Calu3 (cell line): ENCODE measurements around the gene HSPB3. TPM values are rescaled to one million over a fixed set of nuclear protein-coding genes. Genes with fewer than 3 reads are reported as not detected.

Source experiments
- BruUV-seq: library from RNA; stranded (reverse); fragments of 400-500 nt; replicated peaks from 2 replicates; lab custom pipeline; 2021; lab: Mats Ljungman, UMichigan
- CTCF ChIA-PET: fragments of 300-600 bp; sonication (Branson Sonifier 250); formaldehyde crosslinking; loops from one replicate; lab custom pipeline; 2022; ENCODE audit warnings: antibody characterized with exemption; lab: Charles Lee
- DNase-seq: peaks from one replicate; pipeline ENCODE4 v3.0.0; 2022
- H3K27ac Mint-ChIP-seq: one replicate; pipeline ENCODE4 v1.8.0; 2022; ENCODE audit warnings: mixed read lengths; ENCODE audit not compliant: unreplicated experiment
- H3K27me3 Mint-ChIP-seq: one replicate; pipeline ENCODE4 v1.8.0; 2022; ENCODE audit warnings: mixed read lengths; ENCODE audit not compliant: unreplicated experiment
- H3K36me3 Mint-ChIP-seq: one replicate; pipeline ENCODE4 v1.8.0; 2022; ENCODE audit warnings: mild to moderate bottlenecking, moderate library complexity, mixed read lengths; ENCODE audit not compliant: insufficient read depth, unreplicated experiment
- H3K4me1 Mint-ChIP-seq: one replicate; pipeline ENCODE4 v1.8.0; 2022; ENCODE audit warnings: mild to moderate bottlenecking, low read depth, mixed read lengths; ENCODE audit not compliant: unreplicated experiment
- H3K4me3 Mint-ChIP-seq: one replicate; pipeline ENCODE4 v1.8.0; 2022; ENCODE audit warnings: mild to moderate bottlenecking, low read depth, moderate library complexity, mixed read lengths; ENCODE audit not compliant: unreplicated experiment
- H3K9me3 Mint-ChIP-seq: one replicate; pipeline ENCODE4 v1.8.0; 2022; ENCODE audit warnings: low read depth, mixed read lengths; ENCODE audit not compliant: unreplicated experiment
- intact Hi-C: fragments of 100-400 bp; cut with micrococcal nuclease; formaldehyde crosslinking; loops from one replicate; pipeline ENCODE4 v1.10.0; 2022; ENCODE audit not compliant: unreplicated experiment
- total RNA-seq: library from RNA; stranded (reverse); gene quantifications from 2 replicates; pipeline ENCODE4 v1.2.3, GENCODE V29; 2022
- TF ChIP-seq, protein P1 (sequence below): fragments of 200-600 bp; IDR thresholded peaks from one replicate; pipeline ENCODE4 v1.8.0; 2022; ENCODE audit warnings: antibody characterized with exemption; ENCODE audit not compliant: unreplicated experiment

Gene HSPB3
- total RNA-seq, 1 experiment from 2014 or later = not detected

DNA sequence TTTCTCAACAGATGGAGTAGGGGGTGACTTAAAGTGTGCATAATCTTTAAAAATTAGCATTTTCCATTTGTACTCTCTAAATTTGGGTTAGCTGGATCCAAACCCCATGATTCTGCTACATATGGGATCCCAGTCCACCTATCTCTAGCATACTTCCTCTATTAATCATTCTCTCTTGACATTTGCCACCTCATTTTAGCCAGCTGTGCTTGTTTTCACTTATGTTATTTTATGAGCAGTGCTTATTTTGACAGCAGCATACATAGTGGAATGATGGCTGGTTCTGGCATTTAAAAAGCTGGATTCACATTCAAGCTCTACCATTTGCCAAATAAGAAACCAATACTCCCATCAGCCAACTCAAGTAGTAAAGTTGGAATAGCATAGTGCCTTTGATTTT is 39.5 kb downstream of the HSPB3 start:
- CTCF ChIA-PET = no interaction called here
- TF ChIP-seq, protein P1, sequence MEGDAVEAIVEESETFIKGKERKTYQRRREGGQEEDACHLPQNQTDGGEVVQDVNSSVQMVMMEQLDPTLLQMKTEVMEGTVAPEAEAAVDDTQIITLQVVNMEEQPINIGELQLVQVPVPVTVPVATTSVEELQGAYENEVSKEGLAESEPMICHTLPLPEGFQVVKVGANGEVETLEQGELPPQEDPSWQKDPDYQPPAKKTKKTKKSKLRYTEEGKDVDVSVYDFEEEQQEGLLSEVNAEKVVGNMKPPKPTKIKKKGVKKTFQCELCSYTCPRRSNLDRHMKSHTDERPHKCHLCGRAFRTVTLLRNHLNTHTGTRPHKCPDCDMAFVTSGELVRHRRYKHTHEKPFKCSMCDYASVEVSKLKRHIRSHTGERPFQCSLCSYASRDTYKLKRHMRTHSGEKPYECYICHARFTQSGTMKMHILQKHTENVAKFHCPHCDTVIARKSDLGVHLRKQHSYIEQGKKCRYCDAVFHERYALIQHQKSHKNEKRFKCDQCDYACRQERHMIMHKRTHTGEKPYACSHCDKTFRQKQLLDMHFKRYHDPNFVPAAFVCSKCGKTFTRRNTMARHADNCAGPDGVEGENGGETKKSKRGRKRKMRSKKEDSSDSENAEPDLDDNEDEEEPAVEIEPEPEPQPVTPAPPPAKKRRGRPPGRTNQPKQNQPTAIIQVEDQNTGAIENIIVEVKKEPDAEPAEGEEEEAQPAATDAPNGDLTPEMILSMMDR = no peak
- H3K27ac Mint-ChIP-seq = no peak overlapping the region
- H3K36me3 Mint-ChIP-seq = no peaks in the 10 kb centered on the region
- no peak for DNase-seq
- intact Hi-C loops = no loop called here
- BruUV-seq = no TSS peak
- H3K4me3 Mint-ChIP-seq = no peak overlapping the region
- H3K27me3 Mint-ChIP-seq = peaks cover 53% of the 10 kb centered on the region
- no peaks in the 10 kb centered on the region for H3K4me1 Mint-ChIP-seq
- no peaks in the 10 kb centered on the region for H3K9me3 Mint-ChIP-seq

Other genes with a start within 250 kb of the HSPB3 start
- gene ARL15, start 145.1 kb upstream of the HSPB3 start, total RNA-seq = 11.8 and 15.1 TPM in 2 replicates
- gene SNX18, start 62.1 kb downstream of the HSPB3 start, total RNA-seq = 22.8 and 26.2 TPM in 2 replicates